CD4-positive, alpha-beta T cell treated with Interleukin-6 at 100 ng/mL for 8 hours (primary cell): ENCODE data around the gene SLC12A6.
A peak's percentile ranks its signal among the peaks of the same experiment; 100 is the strongest.

Experiments used
- DNase-seq: peaks from one replicate; pipeline ENCODE4 v3.0.0-alpha.2; 2020; ENCODE audit warnings: mixed read lengths, low spot score

SLC12A6 gene

DNA sequence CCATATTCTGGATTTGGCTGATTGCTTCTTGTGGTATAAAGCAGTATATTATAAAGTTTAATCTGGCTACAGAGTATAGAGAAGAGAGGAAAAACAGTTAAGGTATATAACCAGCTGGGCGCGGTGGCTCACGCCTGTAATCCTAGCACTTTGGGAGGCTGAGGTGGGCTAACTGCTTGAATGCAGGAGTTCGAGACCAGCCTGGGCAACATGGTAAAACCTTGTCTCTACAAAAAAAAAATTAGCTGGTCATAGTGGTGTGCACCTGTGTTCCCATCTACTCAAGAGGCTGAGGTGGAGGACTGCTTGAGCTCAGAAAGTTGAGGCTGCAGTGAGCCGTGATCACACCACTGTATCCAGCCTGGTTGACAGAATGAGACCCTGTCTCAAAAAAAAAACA is 7.3 kb downstream of the SLC12A6 start:
- DNase-seq = no peak

DNA sequence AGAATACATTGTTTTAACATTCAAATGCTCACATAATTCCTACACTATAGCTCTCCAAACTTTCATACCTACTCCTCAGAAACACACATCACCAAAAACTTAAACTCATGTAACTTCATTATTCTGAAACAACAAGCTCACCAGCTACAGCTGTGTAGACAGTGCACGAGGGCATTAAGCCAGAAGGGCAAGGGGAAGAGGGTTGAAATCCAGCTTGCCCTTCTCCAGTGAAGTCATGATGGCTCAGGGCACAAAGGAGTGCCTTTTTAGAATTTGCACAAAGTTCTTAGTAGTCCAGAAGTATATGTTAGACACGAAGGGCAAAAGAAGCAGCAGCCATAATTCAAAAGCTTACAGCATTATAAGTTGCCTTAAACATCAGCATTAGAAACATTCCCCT is 8.6 kb downstream of the SLC12A6 start:
- no peak for DNase-seq

DNA sequence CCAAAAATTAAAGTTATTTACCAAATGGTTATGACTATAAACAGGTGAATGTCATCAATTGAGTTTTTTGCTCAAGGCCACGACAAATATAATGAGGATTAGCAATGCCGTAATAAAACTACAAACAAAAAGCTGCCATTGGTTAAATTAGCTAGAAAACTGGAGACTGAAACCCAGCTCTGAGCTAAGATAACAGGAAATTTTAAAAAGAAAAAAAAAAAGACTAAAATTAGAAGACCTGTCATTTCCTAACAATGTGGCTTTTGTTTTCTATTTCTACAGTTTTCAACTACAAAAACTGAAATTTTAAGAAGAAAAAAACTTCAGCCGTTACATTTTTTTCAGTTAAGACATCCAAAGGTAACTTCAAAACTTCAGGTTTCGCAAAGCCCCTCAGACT is 9.7 kb downstream of the SLC12A6 start:
- no peak for DNase-seq

DNA sequence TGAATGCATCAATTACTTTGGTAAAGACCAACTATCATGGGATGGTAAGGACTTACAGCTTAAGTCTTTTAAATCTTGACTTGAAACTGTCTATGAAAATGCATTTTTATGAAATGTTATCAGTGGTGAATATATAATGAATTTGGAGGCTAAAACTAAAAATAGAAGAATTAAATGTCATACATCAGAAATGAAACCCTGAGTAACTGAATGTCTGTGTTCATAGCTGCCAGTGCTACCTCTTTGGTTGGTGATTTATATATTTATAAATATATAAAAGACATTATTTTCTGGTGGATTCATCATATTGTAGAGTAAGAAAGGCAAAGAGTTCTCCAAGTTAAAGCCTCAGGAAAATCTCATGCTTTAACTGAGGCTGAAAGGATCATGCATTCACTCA is 12.2 kb downstream of the SLC12A6 start:
- no peak for DNase-seq

DNA sequence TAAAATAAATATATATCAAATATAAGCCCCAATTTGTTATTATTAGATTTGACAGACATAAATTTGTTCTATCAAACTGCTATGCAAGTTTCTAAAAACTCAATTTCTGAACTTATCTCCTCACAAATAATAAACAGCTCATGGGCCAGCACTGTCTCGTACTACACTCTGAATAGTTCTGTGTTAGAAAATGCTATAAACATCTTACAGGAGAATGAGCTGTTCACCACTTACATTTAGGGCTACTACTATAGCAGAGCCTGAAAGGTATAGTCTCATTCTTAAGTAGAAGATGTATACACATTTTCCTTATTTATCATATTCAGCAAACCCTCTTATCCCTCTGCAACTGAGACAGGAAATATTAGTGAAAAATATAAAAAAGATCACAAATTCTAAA is 12.6 kb downstream of the SLC12A6 start:
- DNase-seq = no peak

DNA sequence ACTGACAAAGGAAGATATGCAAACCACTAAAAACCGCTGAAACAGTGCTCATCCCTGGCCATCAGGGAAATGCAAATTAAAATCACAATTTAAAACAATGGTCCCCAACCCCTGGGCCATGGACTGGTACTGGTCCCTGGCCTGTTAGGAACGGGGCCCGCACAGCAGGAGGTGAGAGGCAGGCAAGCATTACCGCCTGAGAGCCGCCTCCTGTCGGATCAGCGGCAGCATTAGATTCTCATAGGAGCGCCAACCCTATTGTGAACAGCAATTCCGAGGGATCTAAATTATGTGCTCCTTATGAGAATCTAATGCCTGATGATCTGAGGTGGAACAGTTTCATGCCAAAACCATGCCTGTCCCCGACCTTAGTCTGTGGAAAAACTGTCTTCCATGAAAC is 14.4 kb downstream of the SLC12A6 start:
- no peak for DNase-seq

DNA sequence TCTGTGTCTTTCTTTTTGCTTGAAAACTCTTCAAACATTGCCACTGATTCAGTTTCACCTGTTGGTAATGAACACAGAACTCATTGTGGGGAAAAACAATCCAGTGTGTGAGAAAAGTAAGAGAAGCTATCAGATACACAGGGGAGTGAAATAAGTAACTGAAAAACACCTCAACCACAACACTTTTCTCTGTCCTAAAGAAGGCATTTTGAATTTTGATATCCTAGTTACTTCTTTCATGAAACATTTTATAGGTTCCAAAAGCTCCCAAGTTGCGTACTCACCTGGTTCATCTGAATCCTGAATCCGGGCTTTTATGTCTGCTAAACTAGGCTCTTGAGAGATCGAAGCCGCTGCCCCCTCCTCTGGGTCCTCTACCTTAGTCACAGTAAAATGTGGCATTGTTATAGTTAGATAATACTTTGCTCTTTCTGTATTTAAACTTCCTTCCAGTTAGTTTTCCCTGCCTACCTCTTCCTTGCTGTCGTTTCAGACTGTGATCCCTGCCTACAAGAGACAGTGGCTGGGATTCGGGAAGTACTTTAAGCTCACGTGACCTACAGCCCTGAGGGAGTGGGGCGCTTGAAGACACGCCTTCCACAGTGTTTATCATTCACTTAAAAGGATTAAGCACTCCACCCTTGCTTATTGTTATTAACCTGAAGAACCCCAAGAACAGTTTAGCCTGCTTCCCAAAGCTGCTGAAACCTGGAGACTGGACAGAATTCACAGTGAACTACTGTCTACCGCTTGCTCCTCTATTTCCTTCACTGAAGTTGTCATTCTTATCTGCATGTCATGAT is 19.1 kb downstream of the SLC12A6 start:
- DNase-seq = peak; percentile 29

DNA sequence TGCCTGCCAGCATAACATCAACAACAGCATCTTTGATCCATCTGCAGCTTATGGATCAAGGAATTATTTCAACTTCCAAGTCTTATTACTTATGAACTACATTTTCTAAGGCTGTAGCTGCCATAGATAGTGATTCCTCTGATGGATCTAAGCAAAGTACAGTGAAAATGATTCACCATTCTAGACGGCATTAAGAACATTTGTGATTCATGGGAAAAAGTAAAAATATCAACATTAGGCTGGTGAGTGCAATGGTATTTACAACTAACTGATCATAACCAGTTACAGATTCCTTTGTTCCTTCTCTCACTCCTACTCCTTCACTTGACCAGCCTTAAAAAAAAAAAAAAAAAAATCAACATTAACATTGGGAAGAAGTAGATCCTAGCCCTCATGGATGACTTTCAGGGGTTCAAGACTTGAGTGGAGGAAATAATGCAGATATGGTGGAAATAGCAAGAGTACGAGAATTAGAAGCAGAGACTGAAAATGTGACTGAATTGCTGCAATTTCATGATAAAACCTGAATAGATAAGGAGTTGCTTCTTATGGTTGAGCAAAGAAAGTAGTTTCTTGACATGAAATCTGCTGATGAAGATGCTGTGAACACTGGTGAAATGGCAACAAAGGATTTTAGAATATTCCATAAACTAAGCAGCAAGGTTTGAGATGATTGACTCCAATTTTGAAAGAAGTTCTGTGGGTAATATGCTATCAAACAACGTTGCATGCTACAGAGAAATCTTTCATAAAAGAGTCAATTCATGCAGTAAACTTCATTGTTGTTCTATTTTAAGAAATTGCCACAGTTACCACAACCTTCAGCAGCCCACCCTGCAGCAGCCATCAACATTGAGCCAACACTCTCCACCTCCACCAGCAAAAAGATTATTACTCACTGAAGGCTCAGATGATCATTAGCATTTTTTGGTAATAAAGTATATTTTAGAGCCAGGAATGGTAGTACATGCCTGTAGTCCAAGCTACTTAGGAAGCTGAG is 22.8 kb downstream of the SLC12A6 start:
- no peak for DNase-seq

DNA sequence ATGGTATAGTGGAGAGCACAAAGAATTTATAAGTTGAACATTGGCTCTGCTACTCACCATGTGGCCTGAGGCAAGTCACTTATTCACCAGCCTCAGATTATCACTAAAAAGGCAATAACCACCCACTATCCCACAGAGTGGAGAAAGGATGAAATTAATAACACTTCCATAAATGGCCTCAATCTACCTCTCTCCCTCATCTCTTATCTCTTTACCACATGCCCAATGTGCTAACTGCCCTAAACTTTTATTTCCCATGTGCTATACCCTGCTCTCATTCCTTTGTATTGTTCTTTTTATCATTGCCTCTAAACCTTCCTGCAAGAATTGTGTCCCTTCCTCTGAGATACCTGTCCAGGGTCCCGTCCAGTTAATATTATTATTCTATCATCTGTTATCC is 26.0 kb downstream of the SLC12A6 start:
- no peak for DNase-seq

DNA sequence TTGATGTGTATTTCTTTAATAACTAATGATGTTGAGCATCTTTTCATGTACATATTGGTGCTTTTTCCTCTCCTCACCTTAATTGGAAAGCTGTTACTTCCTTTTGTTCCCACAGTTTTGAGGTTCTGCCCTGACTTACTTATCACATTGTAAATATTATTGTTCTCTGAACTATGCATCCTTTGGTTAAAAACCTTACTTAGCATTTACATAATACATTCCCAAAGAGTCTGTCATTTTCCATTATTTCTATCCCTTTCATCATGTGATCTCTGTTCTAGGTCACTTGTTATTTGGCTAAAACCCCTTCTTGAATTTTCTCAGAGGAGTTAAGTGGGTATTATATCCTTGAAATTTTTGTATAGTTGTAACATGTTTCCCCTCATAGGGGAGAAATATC is 33.0 kb downstream of the SLC12A6 start:
- DNase-seq = no peak

DNA sequence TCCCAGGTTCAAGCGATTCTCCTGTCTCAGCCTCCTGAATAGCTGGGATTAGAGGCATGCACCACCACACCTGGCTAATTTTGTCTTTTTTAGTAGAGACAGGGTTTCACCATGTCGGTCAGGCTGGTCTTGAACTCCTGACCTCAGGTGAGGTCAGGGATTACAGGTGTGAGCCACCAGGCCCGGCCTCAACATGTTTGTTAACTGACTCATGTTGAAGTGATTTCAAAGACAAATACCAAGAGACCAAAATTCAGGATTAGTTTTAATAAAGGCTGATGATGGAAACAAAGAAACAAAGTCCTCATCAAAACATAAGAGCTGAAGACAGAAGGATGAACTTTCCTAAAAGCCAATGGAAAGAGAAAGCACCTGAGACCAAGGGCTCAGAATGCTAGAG is 36.5 kb downstream of the SLC12A6 start:
- DNase-seq = no peak

DNA sequence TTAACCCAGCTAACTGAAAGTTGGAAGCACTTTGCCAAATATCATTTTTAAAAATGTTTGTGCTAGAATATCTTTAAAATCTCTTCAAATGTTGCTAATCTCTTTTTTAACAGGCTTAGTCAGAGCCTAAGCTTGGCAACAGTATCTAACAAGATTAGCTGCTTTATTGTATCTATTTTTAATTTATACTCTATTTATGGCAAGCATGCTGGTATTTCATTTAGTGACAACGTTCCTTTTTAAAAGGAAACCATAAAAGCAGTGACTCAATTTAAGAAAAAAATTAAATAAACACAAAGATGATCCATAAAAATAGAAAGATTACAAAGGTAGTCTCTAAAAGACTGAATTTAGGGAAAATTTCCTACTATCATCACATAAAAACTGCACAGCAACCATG is 40.5 kb downstream of the SLC12A6 start:
- no peak for DNase-seq

DNA sequence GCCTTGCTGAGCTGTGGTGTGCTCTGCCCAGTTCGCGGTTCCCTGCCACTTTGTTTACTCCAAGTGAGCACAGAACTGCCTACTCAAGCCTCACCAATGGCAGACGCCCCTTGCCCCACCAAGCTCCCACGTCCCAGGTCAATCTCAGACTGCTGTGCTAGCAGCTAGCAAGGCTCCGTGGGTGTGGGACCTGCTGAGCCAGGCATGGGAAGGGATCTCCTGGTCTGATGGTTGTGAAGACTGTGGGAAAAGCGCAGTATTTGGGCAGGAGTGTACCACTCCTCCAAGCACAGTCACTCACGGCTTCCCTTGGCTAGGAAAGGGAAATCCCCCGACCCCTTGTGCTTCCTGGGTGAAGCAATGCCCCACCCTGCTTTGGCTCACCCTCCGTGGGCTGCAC is 45.0 kb downstream of the SLC12A6 start:
- DNase-seq = no peak

DNA sequence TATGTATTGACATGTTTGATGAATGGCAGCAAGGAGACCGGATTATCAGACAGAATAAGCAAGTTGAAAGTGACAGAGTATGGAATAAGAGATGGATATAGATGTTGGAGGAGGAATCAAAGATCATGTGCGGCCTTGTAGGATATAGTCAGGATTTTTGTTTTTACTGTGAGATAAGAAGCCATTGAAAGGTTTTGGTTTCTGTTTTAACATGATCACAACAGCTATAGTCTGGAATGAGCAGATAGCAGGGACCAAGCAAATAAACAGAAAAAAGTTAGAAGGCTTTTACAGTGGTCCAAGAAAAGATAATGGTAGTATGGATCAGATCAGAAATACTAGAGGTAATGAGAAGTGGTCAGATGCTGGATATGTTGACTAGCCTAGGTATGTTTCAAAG is 52.6 kb downstream of the SLC12A6 start:
- DNase-seq = no peak

DNA sequence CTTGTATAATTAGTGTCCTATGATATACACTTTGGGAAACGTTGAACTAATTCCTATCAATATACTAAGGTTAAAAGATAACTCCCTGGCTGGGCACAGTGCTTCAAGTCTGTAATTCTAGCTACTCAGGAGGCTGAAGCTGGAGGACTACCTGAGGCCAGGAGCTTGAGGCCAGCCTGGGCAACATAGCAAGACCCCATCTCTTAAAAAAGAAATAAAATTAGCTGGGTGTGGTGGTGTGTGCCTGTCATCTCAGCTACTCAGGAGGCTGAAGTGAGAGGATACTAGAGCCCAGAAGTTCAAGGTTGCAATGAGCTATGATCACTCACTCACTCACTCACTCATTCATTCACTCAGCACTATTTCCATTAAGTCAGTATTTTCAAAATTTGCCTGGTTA is 55.2 kb downstream of the SLC12A6 start:
- DNase-seq = no peak

DNA sequence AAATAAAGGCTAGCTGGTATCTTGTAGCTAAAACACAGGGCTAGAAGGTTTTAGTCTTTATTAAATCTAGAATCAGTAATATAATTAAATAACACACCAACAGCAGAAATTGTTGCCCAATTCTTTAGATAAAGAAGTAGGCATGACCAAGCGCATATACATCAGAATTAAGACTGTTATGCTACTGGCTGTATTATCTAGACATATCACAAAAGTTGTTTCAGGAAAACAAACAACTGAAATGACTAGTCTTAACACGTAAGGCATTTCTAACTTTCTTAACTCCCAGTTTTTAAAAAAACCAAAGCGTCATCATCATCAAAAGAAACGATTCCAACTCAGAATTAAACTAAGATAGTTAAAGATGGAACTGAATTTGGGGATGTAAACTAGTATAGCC is 57.4 kb downstream of the SLC12A6 start:
- DNase-seq = no peak

DNA sequence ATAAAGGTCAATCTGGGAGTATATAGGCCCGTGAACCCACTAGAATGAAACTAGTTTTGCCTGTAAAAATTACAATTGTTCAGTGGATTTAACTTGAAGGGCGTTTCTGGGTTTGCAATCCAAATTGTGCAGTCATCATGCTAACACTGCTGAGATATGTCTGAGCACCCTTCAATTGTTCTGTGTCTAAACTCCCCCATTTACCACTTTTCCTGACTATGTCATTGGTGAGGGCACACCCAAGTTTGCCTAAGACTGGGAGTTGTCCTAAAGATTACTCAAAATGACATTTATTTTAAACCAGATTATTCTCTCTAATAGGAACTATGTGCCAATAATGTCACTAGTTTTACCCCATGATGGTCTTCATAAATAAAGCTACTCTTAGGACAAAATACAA is 58.2 kb downstream of the SLC12A6 start:
- DNase-seq = no peak

DNA sequence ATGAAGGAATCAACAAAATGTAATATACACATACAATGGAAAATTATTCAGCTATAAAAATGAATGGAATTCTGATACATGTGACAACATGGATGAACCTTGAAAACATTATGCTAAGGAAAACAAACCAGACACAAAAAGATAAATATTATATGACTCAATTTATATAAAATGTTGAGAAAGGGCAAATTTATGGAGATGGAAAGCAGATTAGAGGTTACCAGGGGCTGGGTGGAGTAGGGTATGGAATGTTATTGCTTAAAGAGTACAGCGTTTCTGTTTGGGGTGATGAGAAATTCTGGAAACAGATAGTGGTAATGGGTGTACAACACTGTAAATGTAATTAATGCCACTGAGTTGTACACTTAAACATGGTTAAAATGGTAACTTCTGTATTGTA is 61.9 kb downstream of the SLC12A6 start:
- no peak for DNase-seq

DNA sequence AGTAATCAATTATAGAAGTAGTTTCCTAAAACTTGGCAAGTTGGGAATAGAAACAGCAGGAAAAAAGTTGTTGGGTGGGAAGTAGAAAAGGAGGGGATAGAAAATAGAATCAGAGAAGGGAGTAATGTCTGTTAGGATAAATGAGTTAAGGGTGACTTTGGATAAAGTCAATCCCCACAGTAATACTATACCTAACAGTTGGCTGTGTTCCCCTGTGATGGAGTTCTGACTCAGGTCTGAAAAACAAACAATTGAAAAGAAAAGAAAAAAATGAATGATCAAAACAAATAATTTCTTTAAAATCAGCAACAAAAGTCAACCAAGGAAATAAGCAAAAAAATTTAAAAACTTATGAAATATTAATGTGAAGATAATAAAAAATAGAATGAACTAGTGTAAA is 62.4 kb downstream of the SLC12A6 start:
- no peak for DNase-seq

DNA sequence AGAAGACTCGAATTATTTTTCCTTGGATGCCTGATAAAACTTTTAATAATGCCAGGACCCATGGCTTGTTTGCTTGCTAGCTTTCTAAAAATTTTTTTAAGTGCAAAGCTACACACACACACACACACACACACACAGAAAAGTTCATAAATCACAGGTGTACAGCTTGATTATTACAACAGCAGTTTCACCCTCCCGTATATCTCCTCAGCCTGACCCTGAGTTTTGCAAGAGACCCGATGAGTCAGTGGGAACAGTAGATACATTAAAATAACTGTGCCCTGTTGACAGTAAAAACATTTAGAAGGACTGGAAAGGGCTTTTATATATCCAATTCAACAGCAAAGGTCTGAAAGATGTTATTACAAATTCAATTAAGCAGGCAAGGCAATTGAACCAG is 66.1 kb downstream of the SLC12A6 start:
- no peak for DNase-seq

DNA sequence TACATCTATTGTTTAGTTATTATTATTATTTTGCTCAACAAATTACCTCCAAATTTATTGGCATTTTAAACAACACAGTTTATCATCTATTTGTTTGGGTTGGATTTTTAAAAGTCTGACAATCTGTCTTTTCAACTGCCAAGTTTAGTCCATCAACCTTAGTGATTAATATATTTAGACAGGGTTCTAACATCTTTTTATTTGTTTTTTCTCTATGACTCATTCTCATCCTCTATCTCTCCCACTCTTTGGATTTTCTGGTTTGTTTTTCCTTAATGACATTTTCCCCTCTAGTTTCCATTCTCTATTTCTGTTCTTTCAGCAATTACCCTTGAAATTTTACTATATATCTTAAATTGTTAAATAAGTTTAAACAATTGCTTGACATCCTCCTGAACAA is 70.8 kb downstream of the SLC12A6 start:
- no peak for DNase-seq

DNA sequence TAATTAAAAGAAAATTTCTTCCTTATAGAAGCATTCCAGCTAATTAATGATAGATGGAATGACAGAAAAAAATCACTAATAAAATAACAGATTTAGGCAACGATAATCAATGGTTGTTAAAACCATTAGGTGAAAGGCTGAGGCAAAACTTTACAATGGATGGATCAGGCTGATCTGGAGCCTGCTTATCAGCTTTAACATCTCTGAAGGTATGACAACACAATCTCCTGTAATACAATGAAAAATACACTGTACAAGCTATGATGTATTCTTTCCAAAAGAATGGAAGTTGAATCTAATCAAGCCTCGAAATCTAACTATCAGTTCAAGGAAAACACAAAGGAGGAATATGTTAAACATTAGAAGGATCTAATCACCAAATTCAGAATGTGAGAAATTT is 73.5 kb downstream of the SLC12A6 start:
- DNase-seq = no peak

DNA sequence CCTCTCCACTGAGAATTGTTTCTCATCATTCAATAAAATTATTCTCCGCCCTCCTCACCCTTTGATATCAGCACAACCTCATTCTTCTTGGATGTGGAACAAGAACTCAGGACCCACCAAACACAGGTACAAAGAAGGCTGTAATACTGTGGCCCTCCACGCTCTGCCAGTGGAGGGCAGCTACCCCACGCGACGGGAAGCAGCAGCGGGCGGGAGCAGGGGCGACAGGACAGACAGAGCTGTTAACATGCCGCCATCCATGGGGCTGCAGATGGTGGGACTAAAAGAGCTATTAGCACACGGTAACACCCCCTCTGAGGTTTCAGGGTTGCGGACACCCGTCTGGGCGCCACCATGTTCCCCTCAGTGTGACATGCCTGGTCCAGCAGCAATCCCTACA is 75.2 kb downstream of the SLC12A6 start:
- no peak for DNase-seq
